SHP77 (cell line): ENCODE data around the gene HOXA3.

Experiments
- DNase-seq, 2 experiments: peaks; one replicate each; lab custom pipeline; 2025; lab: John Stamatoyannopoulos, UW

The HOXA3 gene

GRCh38 chr7:27154901-27155815, 2.8 kb upstream of the HOXA3 start:
- DNase-seq, result no peak

- no peak for DNase-seq
Measured at GRCh38 chr7:27154369-27154768, 2.0 kb upstream of the HOXA3 start.

- DNase-seq, result no peak
Measured at GRCh38 chr7:27153526-27153925, 1.1 kb upstream of the HOXA3 start.

- no peak for DNase-seq
Measured at GRCh38 chr7:27152816-27153442, 546 bp upstream of the HOXA3 start.

GRCh38 chr7:27151341-27151930, 947 bp downstream of the HOXA3 start:
- DNase-seq, result no peak

- peak in 1 of 2 experiments; percentile 47 for DNase-seq
Measured at GRCh38 chr7:27150568-27151340, 1.6 kb downstream of the HOXA3 start.

GRCh38 chr7:27149842-27150567, 2.4 kb downstream of the HOXA3 start:
- DNase-seq, result no peak

GRCh38 chr7:27148756-27149641, 3.4 kb downstream of the HOXA3 start:
- DNase-seq, result no peak

- DNase-seq, result no peak
Measured at GRCh38 chr7:27148031-27148755, 4.2 kb downstream of the HOXA3 start.

GRCh38 chr7:27147199-27148030, 5.0 kb downstream of the HOXA3 start, which contains the start of gene HOXA6:
HOXA6 (minus strand) TSS chr7:27147774; CDS start chr7:27147749, 25 bp downstream.
- no peak for DNase-seq

- no peak for DNase-seq
Measured at GRCh38 chr7:27146491-27147198, 5.7 kb downstream of the HOXA3 start.

GRCh38 chr7:27145914-27146412, 6.4 kb downstream of the HOXA3 start:
- no peak for DNase-seq

GRCh38 chr7:27145165-27145913, 7.0 kb downstream of the HOXA3 start:
- no peak for DNase-seq

GRCh38 chr7:27144781-27145164, 7.6 kb downstream of the HOXA3 start:
- DNase-seq, result no peak

- DNase-seq, result no peak
Measured at GRCh38 chr7:27143950-27144780, 8.2 kb downstream of the HOXA3 start.
